Mesendoderm (in vitro differentiated cells): ENCODE data around the gene RNU1-1.
A peak's percentile ranks its signal among the peaks of the same experiment; 100 is the strongest.
"Not testable (repeated sequence)": the region's sequence is repeated elsewhere in the genome, so short reads cannot be mapped to it uniquely, and the experiment has no call there.

Experiments used
- DNase-seq: peaks from one replicate; pipeline ENCODE4 v3.0.0; 2013
- H2AK5ac ChIP-seq: 2 replicates; pipeline ENCODE4 v1.6.1; 2013; ENCODE audit warnings: low read length, inconsistent platforms
- H2BK120ac ChIP-seq: 2 replicates; pipeline ENCODE4 v1.6.1; 2013; ENCODE audit warnings: low read depth, mild to moderate bottlenecking, low read length, moderate library complexity, mixed read lengths
- H2BK15ac ChIP-seq: replicated peaks from 2 replicates; pipeline ENCODE4 v1.6.1; 2013; ENCODE audit warnings: low read depth, mild to moderate bottlenecking, moderate library complexity
- H2BK5ac ChIP-seq: 2 replicates; pipeline ENCODE4 v1.6.1; 2013; ENCODE audit warnings: low read length, inconsistent platforms
- H3K18ac ChIP-seq: 2 replicates; pipeline ENCODE4 v1.6.1; 2013; ENCODE audit warnings: mild to moderate bottlenecking, low read length, mixed read lengths
- H3K23ac ChIP-seq: one replicate; pipeline ENCODE4 v1.6.1; 2013; ENCODE audit warnings: low read length
- H3K27ac ChIP-seq: 2 replicates; pipeline ENCODE4 v1.5.1; 2013; ENCODE audit warnings: low read depth, mild to moderate bottlenecking, inconsistent platforms, low read length, moderate library complexity
- H3K27me3 ChIP-seq: 2 replicates; pipeline ENCODE4 v1.6.1; 2013; ENCODE audit warnings: low read length, control low read depth, mild to moderate bottlenecking, inconsistent platforms; ENCODE audit not compliant: insufficient read depth, poor library complexity
- H3K36me3 ChIP-seq: 2 replicates; pipeline ENCODE4 v1.6.1; 2013; ENCODE audit warnings: low read length, inconsistent platforms; ENCODE audit not compliant: control insufficient read depth, insufficient read depth
- H3K4ac ChIP-seq: one replicate; pipeline ENCODE4 v1.6.1; 2013; ENCODE audit warnings: low read depth, mild to moderate bottlenecking, low read length, moderate library complexity
- H3K4me1 ChIP-seq: 2 replicates; pipeline ENCODE4 v1.6.1; 2013; ENCODE audit warnings: low read depth, low read length, inconsistent platforms; ENCODE audit not compliant: control insufficient read depth
- H3K4me2 ChIP-seq: 2 replicates; pipeline ENCODE4 v1.6.1; 2013; ENCODE audit warnings: low read length
- H3K4me3 ChIP-seq: 2 replicates; pipeline ENCODE4 v1.5.1; 2013; ENCODE audit warnings: mild to moderate bottlenecking, low read length
- H3K56ac ChIP-seq: one replicate; pipeline ENCODE4 v1.6.1; 2013; ENCODE audit warnings: low read length
- H3K79me1 ChIP-seq: 2 replicates; pipeline ENCODE4 v1.6.1; 2013; ENCODE audit warnings: low read length, inconsistent platforms
- H3K79me2 ChIP-seq: 2 replicates; pipeline ENCODE4 v1.6.1; 2013; ENCODE audit warnings: mild to moderate bottlenecking, low read length; ENCODE audit not compliant: control insufficient read depth, insufficient read depth
- H3K9ac ChIP-seq: 2 replicates; pipeline ENCODE4 v1.6.1; 2013; ENCODE audit warnings: low read length, inconsistent platforms
- H4K5ac ChIP-seq: one replicate; pipeline ENCODE4 v1.6.1; 2013; ENCODE audit warnings: low read length
- H4K8ac ChIP-seq: one replicate; pipeline ENCODE4 v1.6.1; 2013; ENCODE audit warnings: low read depth, mild to moderate bottlenecking, control low read depth, low read length, moderate library complexity
- WGBS: extraction: QIAGEN DNeasy Blood & Tissue Kit; methylation state at CpG from one replicate; pipeline ENCODE4 v1.1.7; 2013; ENCODE audit warnings: low lambda C conversion rate, missing lambda C conversion rate; ENCODE audit not compliant: insufficient coverage; ENCODE audit errors: extremely low coverage; 5-methylcytosine and 5-hydroxymethylcytosine counted together

Gene RNU1-1

GRCh38 chr1:16503494-16503893, 10.6 kb downstream of the RNU1-1 start:
- Histone ChIP-seq H2AK5ac (no peak overlapping the region), H2BK15ac (no peak overlapping the region), H3K18ac (no peak overlapping the region), H3K4ac (no peak overlapping the region), H4K8ac (no peak overlapping the region), H2BK120ac (no peak overlapping the region), H3K4me3 (no peak overlapping the region), H3K79me2 (no peaks in the 10 kb centered on the region), H4K5ac (no peak overlapping the region), H3K9ac (no peak overlapping the region), H3K56ac (no peak overlapping the region), H3K27me3 (no peaks in the 10 kb centered on the region), H2BK5ac (no peak overlapping the region), H3K79me1 (no peaks in the 10 kb centered on the region), H3K27ac (no peak overlapping the region), H3K23ac (no peak overlapping the region), H3K4me1 (no peaks in the 10 kb centered on the region), H3K36me3 (no peaks in the 10 kb centered on the region), H3K4me2 (no peak overlapping the region)
- no peak for DNase-seq
- WGBS = no CpG with 5 or more reads among the region's 2 CpGs

GRCh38 chr1:16501446-16501845, 12.6 kb downstream of the RNU1-1 start:
- H2BK120ac ChIP-seq, H3K27me3 ChIP-seq, H4K5ac ChIP-seq, H2BK5ac ChIP-seq, H4K8ac ChIP-seq, H3K4me2 ChIP-seq, H3K56ac ChIP-seq, H3K9ac ChIP-seq, H3K18ac ChIP-seq, DNase-seq, H3K27ac ChIP-seq, H3K79me1 ChIP-seq, H3K23ac ChIP-seq, H2BK15ac ChIP-seq, H3K4me3 ChIP-seq, H3K4me1 ChIP-seq, H2AK5ac ChIP-seq, H3K4ac ChIP-seq, H3K36me3 ChIP-seq, H3K79me2 ChIP-seq: not testable (repeated sequence)
- WGBS = no CpG with 5 or more reads among the region's 8 CpGs

- H2BK5ac ChIP-seq, H3K27me3 ChIP-seq, H4K8ac ChIP-seq, H2BK120ac ChIP-seq, H3K4ac ChIP-seq, H3K23ac ChIP-seq, H2BK15ac ChIP-seq, H3K4me1 ChIP-seq, DNase-seq, H3K18ac ChIP-seq, H2AK5ac ChIP-seq, H3K79me2 ChIP-seq, H4K5ac ChIP-seq, H3K9ac ChIP-seq, H3K27ac ChIP-seq, H3K36me3 ChIP-seq, H3K56ac ChIP-seq, H3K4me2 ChIP-seq, H3K4me3 ChIP-seq, H3K79me1 ChIP-seq: not testable (repeated sequence)
- WGBS = no CpG with 5 or more reads among the region's 5 CpGs
Observed at GRCh38 chr1:16500975-16501374, 13.1 kb downstream of the RNU1-1 start.

- H2BK5ac ChIP-seq, H3K9ac ChIP-seq, H3K4me3 ChIP-seq, H2AK5ac ChIP-seq, H2BK15ac ChIP-seq, H3K27me3 ChIP-seq, H3K18ac ChIP-seq, H3K4ac ChIP-seq, H2BK120ac ChIP-seq, H3K79me1 ChIP-seq, H3K23ac ChIP-seq, H3K4me1 ChIP-seq, H3K36me3 ChIP-seq, H3K27ac ChIP-seq, H4K5ac ChIP-seq, H3K79me2 ChIP-seq, DNase-seq, H3K56ac ChIP-seq, H4K8ac ChIP-seq, H3K4me2 ChIP-seq: not testable (repeated sequence)
- no CpG with 5 or more reads among the region's 11 CpGs for WGBS
Observed at GRCh38 chr1:16500466-16500865, 13.6 kb downstream of the RNU1-1 start.

GRCh38 chr1:16498573-16499413, 15.3 kb downstream of the RNU1-1 start:
- Histone ChIP-seq H3K18ac (peak overlapping the region; percentile 85), H3K23ac (peak overlapping the region; percentile 48), H3K79me2 (no peaks in the 10 kb centered on the region), H2BK5ac (no peak overlapping the region), H3K56ac (peak overlapping the region; percentile 91), H2BK120ac (no peak overlapping the region), H3K27ac (peak overlapping the region; percentile 62), H3K4me2 (peak overlapping the region; percentile 74), H2BK15ac (no peak overlapping the region), H3K4ac (peak overlapping the region; percentile 39), H3K79me1 (no peaks in the 10 kb centered on the region), H4K5ac (no peak overlapping the region), H3K36me3 (no peaks in the 10 kb centered on the region), H3K27me3 (no peaks in the 10 kb centered on the region), H3K4me1 (no peaks in the 10 kb centered on the region), H2AK5ac (no peak overlapping the region), H3K9ac (peak overlapping the region; percentile 81), H3K4me3 (peak overlapping the region; percentile 50), H4K8ac (no peak overlapping the region)
- no CpG with 5 or more reads among the region's 108 CpGs for whole genome bisulfite sequencing
- DNase-seq = peak; percentile 91

- DNase-seq, H2BK5ac ChIP-seq, H3K4me2 ChIP-seq, H3K18ac ChIP-seq, H3K27me3 ChIP-seq, H2BK15ac ChIP-seq, H3K36me3 ChIP-seq, H4K8ac ChIP-seq, H4K5ac ChIP-seq, H3K27ac ChIP-seq, H2BK120ac ChIP-seq, H3K23ac ChIP-seq, H3K4ac ChIP-seq, H2AK5ac ChIP-seq, H3K79me2 ChIP-seq, H3K79me1 ChIP-seq, H3K4me1 ChIP-seq, H3K4me3 ChIP-seq: not testable (repeated sequence)
- no CpG with 5 or more reads among the region's 10 CpGs for WGBS
- H3K56ac ChIP-seq = peak overlapping the region; percentile 86
- peak overlapping the region; percentile 79 for H3K9ac ChIP-seq
Observed at GRCh38 chr1:16498047-16498446, 16.0 kb downstream of the RNU1-1 start.
